HepG2 (cell line): ENCODE data around the gene QDPR. TPM values are rescaled to one million over a fixed set of nuclear protein-coding genes. Genes with fewer than 3 reads are reported as not detected.

Experiments
- CEBPB ChIP-seq: IDR thresholded peaks from 2 replicates; pipeline ENCODE4 v1.6.1; 2011; ENCODE audit warnings: low read depth, low read length, improper control_type of control experiment, borderline replicate concordance
- HNF4G ChIP-seq, 2 experiments: sonication (generic) in 1 of 2; formaldehyde crosslinking in 1 of 2; IDR thresholded peaks; 2 replicates each; pipeline versions ENCODE4 v1.4.0 to v1.6.1; 2011 to 2020; ENCODE audit warnings: borderline replicate concordance in 2 of 2, low read depth in 2 of 2, mild to moderate bottlenecking in 2 of 2, low read length in 1 of 2, missing genetic modification reagents in 1 of 2, moderate library complexity in 1 of 2
- KLF6 ChIP-seq: IDR thresholded peaks from 2 replicates; pipeline ENCODE4 v1.8.0; 2016; ENCODE audit warnings: missing biosample characterization, missing genetic modification reagents
- MXD1 ChIP-seq: sonication (generic); formaldehyde crosslinking; IDR thresholded peaks from 2 replicates; pipeline ENCODE4 v1.4.0; 2020; ENCODE audit warnings: mild to moderate bottlenecking, missing genetic modification reagents
- NFE2L2 ChIP-seq: fragments of 150-350 bp; IDR thresholded peaks from 2 replicates; pipeline ENCODE4 v1.6.1; 2014; ENCODE audit warnings: low read length
- NR2C2 ChIP-seq: sonication (generic); formaldehyde crosslinking; IDR thresholded peaks from 2 replicates; pipeline ENCODE4 v1.4.0; 2020; ENCODE audit warnings: missing genetic modification reagents, mild to moderate bottlenecking, moderate library complexity, borderline replicate concordance
- SOX13 ChIP-seq, 3 experiments: fragments of 450-650 bp in 1 of 3; sonication (generic) in 1 of 3; formaldehyde crosslinking in 1 of 3; IDR thresholded peaks in 2 of 3; conservative IDR thresholded peaks in 1 of 3; 2 replicates each; pipeline versions ENCODE4 v1.5.0 to v1.6.1; 2016 to 2020; ENCODE audit warnings: antibody characterized with exemption in 1 of 3, mild to moderate bottlenecking in 1 of 3, missing compliant biosample characterization in 1 of 3, missing genetic modification reagents in 1 of 3, moderate library complexity in 1 of 3
- ZBTB40 ChIP-seq, 2 experiments: fragments of 450-650 bp in 1 of 2; sonication (generic) in 1 of 2; formaldehyde crosslinking in 1 of 2; IDR thresholded peaks; 2 replicates each; pipeline versions ENCODE4 v1.6.1 to v1.8.0; 2016 to 2022; ENCODE audit warnings: antibody characterized with exemption in 1 of 2, mild to moderate bottlenecking in 1 of 2, missing genetic modification reagents in 1 of 2
- ZNF160 ChIP-seq: sonication (generic); formaldehyde crosslinking; IDR thresholded peaks from 2 replicates; pipeline ENCODE4 v1.8.0; 2022; ENCODE audit warnings: mild to moderate bottlenecking, inconsistent platforms, missing genetic modification reagents
- polyA plus RNA-seq, 8 experiments: library from polyadenylated mRNA; depleted of rRNA in 3 of 8; stranded (reverse) in 7 of 8; unstranded in 1 of 8; fragments of >200 nt; fragmentation: Illumina TruSeq in 4 of 8; extraction: Trizol in 4 of 8; gene quantifications; 2 replicates each; pipeline versions ENCODE4 v1.2.1 to v1.2.3, GENCODE V29; 2011 to 2016; ENCODE audit warnings: low read depth in 4 of 8, missing spikeins in 1 of 8, mixed read lengths in 1 of 8; ENCODE audit not compliant: insufficient read depth in 1 of 8
- total RNA-seq, 5 experiments: library from RNA; depleted of rRNA; stranded (reverse); fragments of >200 nt; fragmentation: Illumina TruSeq; extraction: Trizol; gene quantifications; 2 replicates each; pipeline ENCODE4 v1.2.3, GENCODE V29; 2016; ENCODE audit warnings: low read depth in 1 of 5

Gene QDPR
- total and polyA plus RNA-seq, 2 of the 13 experiments (the other 11 are each of a cell fraction or from before 2014, with no cell fraction given) = 9.9 to 95.5 TPM

- peak; percentile 52; the same call in 1 of the 2 replicates for TF ChIP-seq HNF4G (IDR thresholded peaks at IDR 0.05; ENCODE audit: borderline replicate concordance, low read depth, low read length)
- TF ChIP-seq HNF4G (CRISPR knock-in tag; IDR thresholded peaks at IDR 0.05; ENCODE audit: borderline replicate concordance, low read depth) = no peak
- peak; percentile 74 for TF ChIP-seq NR2C2 (CRISPR knock-in tag)
- no peak for TF ChIP-seq MXD1 (CRISPR knock-in tag)
- no peak for TF ChIP-seq ZBTB40 (IDR thresholded peaks at IDR 0.05)
- TF ChIP-seq ZBTB40 (CRISPR knock-in tag; IDR thresholded peaks at IDR 0.05) = no peak
- 0 out of 2 replicates have a peak, but pooled peaks have one; percentile 20 for TF ChIP-seq KLF6
- TF ChIP-seq NFE2L2 = peak; percentile 54; the same call in 1 of the 2 replicates
- TF ChIP-seq CEBPB = peak; percentile 85
- TF ChIP-seq SOX13 (IDR thresholded peaks at IDR 0.05) = no peak
- TF ChIP-seq SOX13 (CRISPR knock-in tag; conservative IDR thresholded peaks at IDR 0.05 in 1 of 2, IDR thresholded peaks at IDR 0.05 in 1 of 2) = peak in 1 of 2 experiments; percentile 43; a peak in 1 of 4 replicates
- TF ChIP-seq ZNF160 (CRISPR knock-in tag) = no peak
These were observed 13.9 kb downstream of the QDPR start (continued) for GRCh38 chr4:17497890-17498523.
